Measurements from ENCODE around the gene ZNF235.

DNA sequence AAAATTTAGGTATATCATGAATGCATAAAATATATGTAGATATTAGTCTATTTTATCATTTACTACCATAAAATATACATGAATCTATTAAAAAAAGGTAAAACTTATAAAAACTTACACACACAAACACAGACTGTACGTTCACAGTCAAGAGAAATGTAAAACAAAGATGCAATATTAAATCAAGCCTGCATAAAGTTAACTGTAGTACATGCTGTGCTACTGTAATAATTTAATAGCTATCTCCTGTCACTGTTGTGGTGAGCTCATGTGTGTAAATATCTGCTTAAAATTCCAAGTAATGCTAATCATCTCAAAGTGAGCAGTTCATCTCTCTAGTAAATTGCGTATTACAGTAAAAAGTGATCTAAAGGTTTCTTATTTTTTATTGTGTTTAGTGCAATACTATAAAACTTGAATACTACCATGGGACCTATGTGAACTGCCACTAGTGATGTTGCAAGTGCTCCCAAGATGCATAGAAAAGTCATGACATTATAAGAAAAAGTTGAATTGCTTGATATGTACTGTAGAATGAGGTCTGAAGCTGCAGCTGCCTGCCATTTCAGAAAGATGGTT is 45.9 kb downstream of the ZNF235 start:
- TF ChIP-seq, protein P1, sequence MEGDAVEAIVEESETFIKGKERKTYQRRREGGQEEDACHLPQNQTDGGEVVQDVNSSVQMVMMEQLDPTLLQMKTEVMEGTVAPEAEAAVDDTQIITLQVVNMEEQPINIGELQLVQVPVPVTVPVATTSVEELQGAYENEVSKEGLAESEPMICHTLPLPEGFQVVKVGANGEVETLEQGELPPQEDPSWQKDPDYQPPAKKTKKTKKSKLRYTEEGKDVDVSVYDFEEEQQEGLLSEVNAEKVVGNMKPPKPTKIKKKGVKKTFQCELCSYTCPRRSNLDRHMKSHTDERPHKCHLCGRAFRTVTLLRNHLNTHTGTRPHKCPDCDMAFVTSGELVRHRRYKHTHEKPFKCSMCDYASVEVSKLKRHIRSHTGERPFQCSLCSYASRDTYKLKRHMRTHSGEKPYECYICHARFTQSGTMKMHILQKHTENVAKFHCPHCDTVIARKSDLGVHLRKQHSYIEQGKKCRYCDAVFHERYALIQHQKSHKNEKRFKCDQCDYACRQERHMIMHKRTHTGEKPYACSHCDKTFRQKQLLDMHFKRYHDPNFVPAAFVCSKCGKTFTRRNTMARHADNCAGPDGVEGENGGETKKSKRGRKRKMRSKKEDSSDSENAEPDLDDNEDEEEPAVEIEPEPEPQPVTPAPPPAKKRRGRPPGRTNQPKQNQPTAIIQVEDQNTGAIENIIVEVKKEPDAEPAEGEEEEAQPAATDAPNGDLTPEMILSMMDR (conservative IDR thresholded peaks at IDR 0.05 in 1 of 2, IDR thresholded peaks at IDR 0.05 in 1 of 2; ENCODE audit: low read depth in 1 of 2, low read length in 2 of 2) = no peak
- no peak for TF ChIP-seq EZH2 (IDR thresholded peaks at IDR 0.05; ENCODE audit: low read length, missing control alignments)
